HEK293T (cell line): ENCODE data around the gene SLC36A4.

Experiments used
- BHLHE40 ChIP-seq: fragments of 450-650 bp; IDR thresholded peaks from 2 replicates; pipeline ENCODE4 v1.6.1; 2016; ENCODE audit warnings: mild to moderate bottlenecking, moderate library complexity, borderline replicate concordance
- ELF4 ChIP-seq: fragments of 450-650 bp; IDR thresholded peaks from 2 replicates; pipeline ENCODE4 v1.6.1; 2017; ENCODE audit warnings: antibody characterized with exemption
- FOXA1 ChIP-seq: fragments of 450-650 bp; IDR thresholded peaks from 2 replicates; pipeline ENCODE4 v1.6.1; 2016; ENCODE audit warnings: mild to moderate bottlenecking
- FOXK2 ChIP-seq: fragments of 450-650 bp; IDR thresholded peaks from 2 replicates; pipeline ENCODE4 v1.6.1; 2016; ENCODE audit warnings: mild to moderate bottlenecking
- FOXM1 ChIP-seq: fragments of 450-650 bp; IDR thresholded peaks from 2 replicates; pipeline ENCODE4 v1.6.1; 2017; ENCODE audit warnings: mild to moderate bottlenecking, borderline replicate concordance
- HDGF ChIP-seq: fragments of 450-650 bp; IDR thresholded peaks from 2 replicates; pipeline ENCODE4 v1.6.1; 2017; ENCODE audit warnings: antibody characterized with exemption, borderline replicate concordance
- NFRKB ChIP-seq: fragments of 450-650 bp; IDR thresholded peaks from 2 replicates; pipeline ENCODE4 v1.6.1; 2016; ENCODE audit warnings: mild to moderate bottlenecking, moderate library complexity
- SP1 ChIP-seq: fragments of 450-650 bp; IDR thresholded peaks from 2 replicates; pipeline ENCODE4 v1.6.1; 2017
- SUZ12 ChIP-seq: fragments of 450-650 bp; IDR thresholded peaks from 2 replicates; pipeline ENCODE4 v1.6.1; 2016; ENCODE audit warnings: mild to moderate bottlenecking
- TARDBP ChIP-seq: fragments of 450-650 bp; IDR thresholded peaks from 2 replicates; pipeline ENCODE4 v1.6.1; 2016
- ZNF384 ChIP-seq: fragments of 450-650 bp; IDR thresholded peaks from 2 replicates; pipeline ENCODE4 v1.6.1; 2016
- TF ChIP-seq, protein P1 (sequence below): fragments of 450-650 bp; IDR thresholded peaks from 2 replicates; pipeline ENCODE4 v1.6.1; 2016

DNA sequence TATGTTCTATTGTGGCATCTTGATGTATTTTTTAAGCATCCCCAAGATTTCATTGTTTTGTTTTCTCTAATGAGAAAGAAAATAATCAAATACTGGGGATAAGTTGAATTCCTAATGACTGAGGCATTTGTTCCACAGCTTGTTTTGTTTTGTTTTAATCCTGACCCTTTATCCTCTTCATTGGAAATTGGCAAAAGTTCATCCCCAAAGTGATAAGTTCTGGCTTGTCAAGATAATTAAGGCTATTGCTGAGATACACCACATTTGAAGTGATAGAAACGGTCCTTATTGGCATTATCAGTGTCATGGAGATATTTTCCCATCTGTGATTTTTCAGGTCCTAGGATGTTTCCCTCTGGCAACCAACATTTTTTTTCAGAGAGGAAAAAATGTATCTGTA, 65.0 kb downstream of the SLC36A4 start:
- TF ChIP-seq ELF4 (no peak), SP1 (no peak), ZNF384 (no peak), BHLHE40 (no peak), SUZ12 (no peak), FOXK2 (no peak), TARDBP (no peak), NFRKB (no peak), FOXM1 (no peak), FOXA1 (no peak), HDGF (no peak)
- TF ChIP-seq, protein P1, sequence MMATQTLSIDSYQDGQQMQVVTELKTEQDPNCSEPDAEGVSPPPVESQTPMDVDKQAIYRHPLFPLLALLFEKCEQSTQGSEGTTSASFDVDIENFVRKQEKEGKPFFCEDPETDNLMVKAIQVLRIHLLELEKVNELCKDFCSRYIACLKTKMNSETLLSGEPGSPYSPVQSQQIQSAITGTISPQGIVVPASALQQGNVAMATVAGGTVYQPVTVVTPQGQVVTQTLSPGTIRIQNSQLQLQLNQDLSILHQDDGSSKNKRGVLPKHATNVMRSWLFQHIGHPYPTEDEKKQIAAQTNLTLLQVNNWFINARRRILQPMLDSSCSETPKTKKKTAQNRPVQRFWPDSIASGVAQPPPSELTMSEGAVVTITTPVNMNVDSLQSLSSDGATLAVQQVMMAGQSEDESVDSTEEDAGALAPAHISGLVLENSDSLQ, result no peak
